ENCODE results near the gene CCDC116. TPM values are rescaled to one million over a fixed set of nuclear protein-coding genes. Genes with fewer than 3 reads are reported as not detected.

The CCDC116 gene
- total RNA-seq, 2 donors from 2014 or later = 0.46 to 0.84 TPM

DNA sequence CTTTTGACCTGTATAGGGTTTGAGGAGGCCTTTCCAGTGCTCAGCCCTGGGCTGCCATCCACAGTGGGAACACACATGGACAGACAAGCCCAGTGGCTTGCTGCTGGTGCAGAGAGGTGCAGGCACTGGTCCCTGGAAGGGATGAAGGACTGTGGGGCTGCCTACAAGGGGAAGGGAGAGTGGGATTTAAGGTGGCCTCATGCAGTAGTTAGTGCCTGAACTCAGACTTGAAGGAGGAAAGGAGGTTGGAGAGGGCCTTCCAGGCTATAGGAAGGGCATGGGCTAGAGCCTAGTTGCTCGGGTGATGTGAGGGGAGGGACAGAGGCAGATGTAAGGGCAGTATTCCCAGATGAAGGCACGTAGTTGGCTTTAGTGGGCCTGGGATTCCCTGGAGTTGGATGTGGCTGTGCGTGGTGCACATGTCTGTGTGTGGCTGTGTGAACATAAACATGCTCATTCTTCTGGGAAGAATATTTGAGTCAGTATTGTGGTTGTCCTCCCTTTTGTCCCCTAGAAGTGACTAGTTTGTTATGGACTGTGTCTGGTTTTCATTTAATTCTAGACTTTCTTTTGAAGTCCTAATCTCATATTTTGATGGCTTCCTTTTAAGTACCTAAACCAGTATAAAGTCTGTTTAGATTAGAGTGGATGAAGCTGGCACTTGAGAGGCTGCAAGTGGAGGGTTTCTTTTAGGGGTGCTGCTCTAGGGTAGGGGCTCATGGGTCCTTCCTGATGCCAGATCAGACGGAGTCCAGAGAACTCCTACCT, 21.2 kb upstream of the CCDC116 start:
- Mint-ChIP-seq H3K4me3 (no peak overlapping the region), H3K27me3 (ENCODE audit: insufficient read depth) (no peaks in the 10 kb centered on the region), H3K9me3 (no peaks in the 10 kb centered on the region), H3K4me1 (peaks cover 3% of the 10 kb centered on the region), H3K27ac (no peak overlapping the region), H3K36me3 (ENCODE audit: low read depth) (peaks cover 73% of the 10 kb centered on the region)
- no peak overlapping the region for H3K9ac ChIP-seq (ENCODE audit: extremely low read depth, low read length, poor library complexity, severe bottlenecking)
- H3K4me1 ChIP-seq (ENCODE audit: control insufficient read depth, insufficient read depth, low read length) = no peaks in the 10 kb centered on the region
- H3K27ac ChIP-seq (ENCODE audit: low read depth, low read length) = no peak overlapping the region
- no peaks in the 10 kb centered on the region for H3K9me3 ChIP-seq (ENCODE audit: control insufficient read depth, low read length)
- 93 to 100% methylated on average over 4 of the region's 4 CpGs for WGBS, 2 experiments (ENCODE audit: insufficient coverage in 1 of 2, insufficient read length in 1 of 2)
- no peak overlapping the region for H3K4me3 ChIP-seq (ENCODE audit: low read length)
- TF ChIP-seq, protein P1, sequence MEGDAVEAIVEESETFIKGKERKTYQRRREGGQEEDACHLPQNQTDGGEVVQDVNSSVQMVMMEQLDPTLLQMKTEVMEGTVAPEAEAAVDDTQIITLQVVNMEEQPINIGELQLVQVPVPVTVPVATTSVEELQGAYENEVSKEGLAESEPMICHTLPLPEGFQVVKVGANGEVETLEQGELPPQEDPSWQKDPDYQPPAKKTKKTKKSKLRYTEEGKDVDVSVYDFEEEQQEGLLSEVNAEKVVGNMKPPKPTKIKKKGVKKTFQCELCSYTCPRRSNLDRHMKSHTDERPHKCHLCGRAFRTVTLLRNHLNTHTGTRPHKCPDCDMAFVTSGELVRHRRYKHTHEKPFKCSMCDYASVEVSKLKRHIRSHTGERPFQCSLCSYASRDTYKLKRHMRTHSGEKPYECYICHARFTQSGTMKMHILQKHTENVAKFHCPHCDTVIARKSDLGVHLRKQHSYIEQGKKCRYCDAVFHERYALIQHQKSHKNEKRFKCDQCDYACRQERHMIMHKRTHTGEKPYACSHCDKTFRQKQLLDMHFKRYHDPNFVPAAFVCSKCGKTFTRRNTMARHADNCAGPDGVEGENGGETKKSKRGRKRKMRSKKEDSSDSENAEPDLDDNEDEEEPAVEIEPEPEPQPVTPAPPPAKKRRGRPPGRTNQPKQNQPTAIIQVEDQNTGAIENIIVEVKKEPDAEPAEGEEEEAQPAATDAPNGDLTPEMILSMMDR (conservative IDR thresholded peaks at IDR 0.05) = no peak
- H3K27me3 ChIP-seq (ENCODE audit: control insufficient read depth, insufficient read depth, low read length, poor library complexity, severe bottlenecking) = no peaks in the 10 kb centered on the region
- peaks cover 66% of the 10 kb centered on the region for H3K36me3 ChIP-seq (ENCODE audit: control insufficient read depth, insufficient read depth, low read length)
- DNase-seq = no peak

DNA sequence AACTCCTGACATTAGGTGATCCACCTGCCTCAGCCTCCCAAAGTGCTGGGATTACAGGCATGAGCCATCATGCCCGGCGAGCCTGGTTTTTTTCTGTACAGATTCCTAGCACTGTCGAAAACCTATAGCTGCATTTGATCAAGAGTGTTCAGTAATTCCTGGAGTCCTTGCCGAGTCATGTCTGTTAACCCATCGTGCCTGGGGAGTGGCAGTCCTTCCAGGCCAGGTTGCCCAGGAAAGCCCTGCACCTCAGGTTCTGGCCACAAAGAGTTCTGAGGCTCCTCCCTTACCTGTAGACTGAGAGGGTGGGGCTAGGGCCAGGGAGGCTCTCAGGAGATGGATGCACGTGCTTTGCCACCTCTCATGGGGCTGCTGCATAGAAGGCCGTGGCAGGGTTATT, 19.7 kb upstream of the CCDC116 start:
- Histone ChIP-seq H3K4me3 (ENCODE audit: low read length) (no peak overlapping the region), H3K9ac (ENCODE audit: extremely low read depth, low read length, poor library complexity, severe bottlenecking) (no peak overlapping the region), H3K4me1 (ENCODE audit: control insufficient read depth, insufficient read depth, low read length) (no peaks in the 10 kb centered on the region), H3K9me3 (ENCODE audit: control insufficient read depth, low read length) (no peaks in the 10 kb centered on the region), H3K27me3 (ENCODE audit: control insufficient read depth, insufficient read depth, low read length, poor library complexity, severe bottlenecking) (no peaks in the 10 kb centered on the region), H3K27ac (ENCODE audit: low read depth, low read length) (no peak overlapping the region), H3K36me3 (ENCODE audit: control insufficient read depth, insufficient read depth, low read length) (peaks cover 58% of the 10 kb centered on the region)
- Mint-ChIP-seq H3K36me3 (ENCODE audit: low read depth) (peaks cover 67% of the 10 kb centered on the region), H3K27me3 (ENCODE audit: insufficient read depth) (no peaks in the 10 kb centered on the region), H3K27ac (peak overlapping the region; percentile 66), H3K4me1 (no peaks in the 10 kb centered on the region), H3K4me3 (no peak overlapping the region), H3K9me3 (no peaks in the 10 kb centered on the region)
- WGBS, 2 experiments (ENCODE audit: insufficient coverage in 1 of 2, insufficient read length in 1 of 2) = 89 to 97% methylated on average over 7 of the region's 7 CpGs
- DNase-seq = peak; percentile 57
- TF ChIP-seq, protein P1 (conservative IDR thresholded peaks at IDR 0.05) = no peak

DNA sequence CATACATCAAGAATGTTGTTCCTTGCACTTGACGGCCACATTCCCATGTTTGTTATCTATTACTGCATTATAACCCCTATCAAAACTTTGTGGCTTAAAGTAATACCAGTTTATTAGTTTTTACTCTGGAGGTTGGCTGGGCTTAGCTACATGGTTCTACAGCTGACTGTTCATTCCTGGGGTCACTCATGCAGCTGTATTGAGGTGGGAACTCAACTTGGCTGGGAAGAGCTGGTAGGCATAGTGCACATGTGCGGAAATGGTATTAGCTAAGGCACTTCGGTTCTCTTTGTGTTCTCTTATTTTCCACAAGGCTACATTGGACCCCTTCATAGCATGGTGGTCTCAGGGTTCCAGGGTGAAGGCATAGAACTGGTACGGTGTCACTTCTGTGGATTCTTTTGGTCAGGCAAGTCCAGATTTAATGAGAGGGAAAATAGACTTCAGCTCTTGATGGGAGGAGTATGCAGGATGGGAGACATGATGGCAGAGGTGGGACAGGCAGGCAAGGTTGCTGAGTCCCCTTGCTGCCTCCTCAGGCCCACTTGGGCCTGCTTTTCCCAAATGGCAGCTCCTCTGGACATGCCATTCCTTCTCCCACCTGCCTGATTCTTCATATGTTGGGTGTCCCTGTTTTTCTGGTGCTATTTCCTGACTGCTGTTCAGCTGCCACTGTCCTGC, 18.9 kb upstream of the CCDC116 start:
- no peak overlapping the region for H3K4me3 Mint-ChIP-seq
- 91 to 100% methylated on average over 2 to 4 of the region's 4 CpGs for WGBS, 2 experiments (ENCODE audit: insufficient coverage in 1 of 2, insufficient read length in 1 of 2)
- Histone ChIP-seq H3K27me3 (ENCODE audit: control insufficient read depth, insufficient read depth, low read length, poor library complexity, severe bottlenecking) (no peaks in the 10 kb centered on the region), H3K27ac (ENCODE audit: low read depth, low read length) (no peak overlapping the region), H3K4me3 (ENCODE audit: low read length) (no peak overlapping the region), H3K36me3 (ENCODE audit: control insufficient read depth, insufficient read depth, low read length) (peaks cover 58% of the 10 kb centered on the region), H3K9me3 (ENCODE audit: control insufficient read depth, low read length) (no peaks in the 10 kb centered on the region), H3K4me1 (ENCODE audit: control insufficient read depth, insufficient read depth, low read length) (no peaks in the 10 kb centered on the region), H3K9ac (ENCODE audit: extremely low read depth, low read length, poor library complexity, severe bottlenecking) (no peak overlapping the region)
- peaks cover 63% of the 10 kb centered on the region for H3K36me3 Mint-ChIP-seq (ENCODE audit: low read depth)
- H3K27ac Mint-ChIP-seq = no peak overlapping the region
- TF ChIP-seq, protein P1 (conservative IDR thresholded peaks at IDR 0.05) = no peak
- no peak for DNase-seq
- no peaks in the 10 kb centered on the region for H3K4me1 Mint-ChIP-seq
- H3K9me3 Mint-ChIP-seq = no peaks in the 10 kb centered on the region
- H3K27me3 Mint-ChIP-seq (ENCODE audit: insufficient read depth) = no peaks in the 10 kb centered on the region
